Endothelial cell (in vitro differentiated cells): ENCODE results near the gene ATP6V1G3. TPM values are rescaled to one million over a fixed set of nuclear protein-coding genes. Genes with fewer than 3 reads are reported as not detected.
"Not testable (repeated sequence)": the region's sequence is repeated elsewhere in the genome, so short reads cannot be mapped to it uniquely, and the experiment has no call there.

Experiments used
- DNase-seq: peaks from one replicate; pipeline ENCODE4 v3.0.0; 2021; ENCODE audit warnings: low spot score
- H3K27ac Mint-ChIP-seq: one replicate; pipeline ENCODE4 v1.8.0; 2021; ENCODE audit warnings: mixed read lengths, inconsistent platforms; ENCODE audit not compliant: unreplicated experiment
- H3K27me3 Mint-ChIP-seq: one replicate; pipeline ENCODE4 v1.8.0; 2021; ENCODE audit warnings: mild to moderate bottlenecking, moderate library complexity, mixed read lengths, inconsistent platforms; ENCODE audit not compliant: unreplicated experiment
- H3K36me3 Mint-ChIP-seq: one replicate; pipeline ENCODE4 v1.8.0; 2021; ENCODE audit warnings: mild to moderate bottlenecking, low read depth, mixed read lengths, inconsistent platforms; ENCODE audit not compliant: unreplicated experiment
- H3K4me1 Mint-ChIP-seq: one replicate; pipeline ENCODE4 v1.8.0; 2021; ENCODE audit warnings: mild to moderate bottlenecking, mixed read lengths, inconsistent platforms; ENCODE audit not compliant: unreplicated experiment
- H3K4me3 Mint-ChIP-seq: one replicate; pipeline ENCODE4 v1.8.0; 2021; ENCODE audit warnings: mild to moderate bottlenecking, mixed read lengths, inconsistent platforms; ENCODE audit not compliant: unreplicated experiment
- H3K9me3 Mint-ChIP-seq: one replicate; pipeline ENCODE4 v1.8.0; 2021; ENCODE audit warnings: mixed read lengths, inconsistent platforms; ENCODE audit not compliant: unreplicated experiment
- CTCF ChIP-seq: fragments of 200-600 bp; sonication (generic); IDR thresholded peaks from one replicate; pipeline ENCODE4 v1.5.0; 2021; ENCODE audit warnings: antibody characterized with exemption; ENCODE audit not compliant: unreplicated experiment
- long read RNA-seq: library from polyadenylated mRNA; unstranded; transcript quantifications from one replicate; pipeline ENCODE4 v2.0.0, GENCODE V29; 2020; ENCODE audit not compliant: unreplicated experiment
- total RNA-seq: library from RNA; stranded (reverse); fragmentation: NEBNext Ultra II Directional; extraction: Animal tissue kit (Norgen Biotek cat#: 25700); gene quantifications from one replicate; pipeline ENCODE4 v1.2.1, GENCODE V29; 2021; ENCODE audit not compliant: unreplicated experiment

The ATP6V1G3 gene
- not detected for total RNA-seq
- long read RNA-seq: 0 reads

GRCh38 chr1:198540580-198540979 is at the start of gene ATP6V1G3:
Gene ATP6V1G3 (minus strand): TSS chr1:198540680. CDS start chr1:198540650, 30 bp downstream.
- DNase-seq: no peak
- no peaks in the 10 kb centered on the region for H3K9me3 Mint-ChIP-seq
- no peak for TF ChIP-seq CTCF
- no peaks in the 10 kb centered on the region for H3K27me3 Mint-ChIP-seq
- H3K27ac Mint-ChIP-seq: no peak within 1 kb of the TSS
- H3K4me1 Mint-ChIP-seq: no peaks in the 10 kb centered on the region
- H3K36me3 Mint-ChIP-seq: no peaks in the 10 kb centered on the region
- no peak within 1 kb of the TSS for H3K4me3 Mint-ChIP-seq

- H3K4me3 Mint-ChIP-seq: no peak overlapping the region
These were observed 48.4 kb upstream of the ATP6V1G3 start for GRCh38 chr1:198588845-198589244.

GRCh38 chr1:198584163-198584562 is 43.7 kb upstream of the ATP6V1G3 start:
- no peak for TF ChIP-seq CTCF

More at GRCh38 chr1:198588845-198589244, 48.4 kb upstream of the ATP6V1G3 start:
- Mint-ChIP-seq H3K36me3 (no peaks in the 10 kb centered on the region), H3K9me3 (no peaks in the 10 kb centered on the region), H3K4me1 (no peaks in the 10 kb centered on the region), H3K27ac (no peak overlapping the region), H3K27me3 (no peaks in the 10 kb centered on the region)
- TF ChIP-seq CTCF: no peak
- DNase-seq: no peak

GRCh38 chr1:198583209-198583802 is 42.8 kb upstream of the ATP6V1G3 start:
- H3K27me3 Mint-ChIP-seq, H3K4me3 Mint-ChIP-seq, H3K4me1 Mint-ChIP-seq, H3K27ac Mint-ChIP-seq, DNase-seq, H3K36me3 Mint-ChIP-seq, H3K9me3 Mint-ChIP-seq: not testable (repeated sequence)

More at GRCh38 chr1:198584163-198584562, 43.7 kb upstream of the ATP6V1G3 start:
- Mint-ChIP-seq H3K27ac (no peak overlapping the region), H3K4me1 (no peaks in the 10 kb centered on the region), H3K9me3 (no peaks in the 10 kb centered on the region), H3K27me3 (peaks cover 2% of the 10 kb centered on the region), H3K36me3 (no peaks in the 10 kb centered on the region), H3K4me3 (no peak overlapping the region)
- no peak for DNase-seq

GRCh38 chr1:198577444-198577843 is 37.0 kb upstream of the ATP6V1G3 start:
- no peak overlapping the region for H3K4me3 Mint-ChIP-seq
- peaks cover 2% of the 10 kb centered on the region for H3K27me3 Mint-ChIP-seq
- DNase-seq: no peak
- H3K9me3 Mint-ChIP-seq: no peaks in the 10 kb centered on the region
- TF ChIP-seq CTCF: no peak
- peaks cover 3% of the 10 kb centered on the region for H3K4me1 Mint-ChIP-seq
- H3K36me3 Mint-ChIP-seq: no peaks in the 10 kb centered on the region
- no peak overlapping the region for H3K27ac Mint-ChIP-seq
